ENCODE data around the gene SUN2.

The SUN2 gene

DNA sequence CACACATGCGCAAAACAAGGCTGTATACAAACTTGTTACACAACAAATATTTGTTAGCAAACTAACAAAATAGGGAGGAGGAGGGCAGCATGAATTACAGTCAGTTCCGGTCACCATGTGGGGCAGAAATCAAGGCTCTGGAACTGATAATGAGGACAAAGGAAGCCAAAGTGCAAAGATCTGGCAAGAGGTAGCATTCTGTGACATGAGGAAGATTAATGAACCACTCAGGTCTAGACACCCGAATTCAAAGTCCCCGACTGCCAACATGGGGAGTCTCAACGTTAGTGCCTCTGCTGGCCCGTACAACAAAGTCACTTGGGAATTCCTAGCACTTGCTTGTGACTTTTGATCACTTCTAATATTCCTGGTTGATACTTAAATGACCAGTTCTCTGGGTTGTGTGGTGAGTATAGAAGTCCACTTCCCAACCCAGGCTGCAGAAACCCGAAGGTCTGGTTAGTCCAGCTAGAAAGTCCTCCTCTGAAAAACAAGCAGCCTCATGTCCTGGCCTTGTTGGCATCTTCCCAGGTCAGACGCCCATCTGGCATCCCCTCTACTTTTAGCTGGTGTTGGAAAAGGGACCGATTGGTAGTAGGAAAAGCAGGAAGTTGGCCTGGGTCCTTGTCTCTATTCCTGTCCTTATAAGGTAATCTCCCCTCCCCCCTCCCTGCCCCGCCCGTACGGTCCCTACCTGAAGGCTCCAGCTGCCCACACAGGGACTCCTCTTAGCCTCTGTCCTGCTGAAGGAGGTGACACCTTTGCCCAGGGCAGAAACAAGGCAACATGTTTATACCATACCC is 1.6 kb downstream of the SUN2 start:
- no peak for DNase-seq

DNA sequence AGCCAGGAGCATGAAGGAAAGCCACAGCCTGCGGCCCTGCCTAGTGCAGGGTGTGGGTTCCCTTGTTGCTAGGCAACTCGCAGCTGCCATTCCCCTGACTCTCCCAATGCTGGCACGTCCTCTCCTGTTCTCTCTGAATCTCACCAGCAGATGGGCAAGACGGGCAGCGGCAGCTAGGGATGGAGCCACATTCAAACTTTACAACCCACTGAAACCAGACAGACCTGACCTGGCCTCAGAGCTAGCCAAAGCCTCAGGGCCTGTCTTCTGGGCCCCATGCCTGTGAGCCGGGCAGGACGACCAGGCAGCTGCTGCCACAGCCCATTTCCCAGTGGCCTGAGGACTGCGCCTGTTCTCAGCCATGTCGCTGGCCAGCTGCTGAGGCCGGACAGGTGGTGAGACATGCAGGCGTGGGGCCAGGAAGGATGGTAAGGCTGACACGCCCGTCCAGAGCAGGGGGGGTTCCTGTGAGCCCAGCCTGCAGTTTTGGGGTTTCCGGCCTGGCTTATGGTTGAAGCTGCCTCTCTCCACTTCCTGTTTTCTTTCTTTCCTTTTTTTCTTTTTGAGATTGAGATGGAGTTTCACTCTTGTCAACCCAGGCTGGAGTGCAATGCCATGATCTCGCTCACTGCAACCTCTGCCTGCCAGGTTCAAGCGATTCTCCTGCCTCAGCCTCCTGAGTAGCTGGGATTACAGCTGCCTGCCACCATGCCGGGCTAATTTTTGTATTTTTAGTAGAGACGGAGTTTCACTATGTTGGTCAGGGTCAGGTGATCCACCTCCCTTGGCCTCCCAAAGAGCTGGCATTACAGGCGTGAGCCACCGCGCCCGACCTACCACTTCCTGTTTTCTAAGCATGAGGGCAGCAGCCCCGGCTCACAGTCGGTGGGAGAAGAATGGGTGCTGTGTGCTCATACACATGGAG is 4.1 kb downstream of the SUN2 start:
- DNase-seq, result no peak

- DNase-seq, result no peak
Observed at GRCh38 chr22:38751066-38751421, 4.8 kb downstream of the SUN2 start.

DNA sequence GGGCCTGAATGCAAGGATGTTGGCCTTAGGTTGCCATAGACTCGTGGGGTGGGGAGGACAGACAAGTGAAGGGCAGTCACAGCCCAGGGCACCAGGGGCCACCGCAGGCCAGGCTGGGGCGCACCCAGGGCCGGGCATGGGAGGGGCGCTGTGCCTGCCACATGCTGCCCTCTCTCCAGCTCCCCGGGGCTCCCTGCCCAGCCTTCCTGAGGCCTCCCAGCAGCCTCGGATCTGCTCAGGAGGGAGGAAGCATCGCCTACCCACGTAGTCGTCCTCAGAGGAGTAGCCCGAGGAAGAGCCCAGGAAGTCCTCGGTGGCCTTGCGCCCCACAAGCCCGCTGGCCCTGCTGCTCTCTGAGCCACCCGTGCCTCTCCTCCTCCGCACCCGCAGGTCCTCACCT is 5.2 kb downstream of the SUN2 start:
- no peak for DNase-seq

GRCh38 chr22:38750104-38750503 is 5.7 kb downstream of the SUN2 start:
- DNase-seq, result no peak

GRCh38 chr22:38748487-38749136 is 7.2 kb downstream of the SUN2 start:
- DNase-seq, result no peak

DNA sequence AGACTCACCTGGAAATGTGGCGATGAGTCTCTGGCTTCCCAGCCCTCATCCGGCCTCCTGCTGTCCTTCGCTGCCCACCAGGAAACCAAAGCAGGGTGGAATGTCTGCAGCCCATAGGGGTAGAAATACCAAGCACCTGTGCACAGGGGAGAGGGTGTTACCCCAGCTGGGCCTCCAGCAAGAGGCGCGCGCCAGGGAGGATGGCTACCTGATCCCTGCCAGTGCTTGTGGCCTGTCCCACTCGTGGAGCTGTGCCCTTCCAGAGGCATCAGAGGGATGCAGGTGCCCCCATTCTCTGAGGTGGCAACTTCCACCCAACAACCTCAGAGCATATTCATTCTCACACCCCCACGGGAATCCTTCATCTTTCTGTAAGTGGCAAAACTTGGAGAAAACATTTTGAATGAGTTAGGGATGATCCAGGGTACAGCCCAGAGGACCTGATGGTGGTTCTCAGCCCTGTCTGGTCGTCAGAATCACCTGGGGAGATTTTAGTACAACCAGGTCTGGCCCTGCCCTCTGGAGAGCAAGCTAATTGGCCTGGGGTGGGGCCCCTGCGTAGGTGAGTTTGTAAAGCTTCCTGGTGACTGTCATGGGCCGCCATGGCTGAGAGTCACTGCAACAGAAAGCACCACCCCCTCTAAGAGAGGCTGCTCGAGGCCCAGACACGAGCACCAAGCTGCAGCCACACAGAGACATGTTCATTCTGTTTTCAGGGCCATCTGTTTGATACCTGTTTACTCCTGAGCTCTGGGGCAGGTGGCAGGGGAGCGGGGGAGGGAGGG is 9.9 kb downstream of the SUN2 start:
- DNase-seq, result no peak

DNA sequence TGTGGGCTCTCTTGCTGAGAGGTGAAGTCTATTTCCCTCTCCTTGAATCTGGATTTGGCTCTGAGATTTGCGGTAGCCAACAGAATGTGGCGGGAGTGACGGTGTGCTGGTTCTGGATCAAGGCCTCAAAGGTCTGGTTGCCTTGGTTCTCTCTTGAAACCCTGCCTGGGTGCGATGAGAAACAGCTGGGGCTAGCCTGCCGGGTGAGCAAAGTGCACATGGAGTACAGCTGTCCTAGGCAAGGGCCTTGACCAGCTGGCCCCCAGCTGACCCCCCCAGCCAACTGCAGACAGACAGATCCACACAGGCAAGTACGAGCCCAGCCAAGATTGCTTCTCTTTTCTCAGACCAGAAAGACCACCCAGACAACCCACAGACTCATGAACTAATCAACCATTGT is 10.8 kb downstream of the SUN2 start:
- DNase-seq, result no peak

- no peak for DNase-seq
Observed at GRCh38 chr22:38742176-38742942, 13.4 kb downstream of the SUN2 start.

- no peak for DNase-seq
Observed at GRCh38 chr22:38741576-38741975, 14.2 kb downstream of the SUN2 start.

DNA sequence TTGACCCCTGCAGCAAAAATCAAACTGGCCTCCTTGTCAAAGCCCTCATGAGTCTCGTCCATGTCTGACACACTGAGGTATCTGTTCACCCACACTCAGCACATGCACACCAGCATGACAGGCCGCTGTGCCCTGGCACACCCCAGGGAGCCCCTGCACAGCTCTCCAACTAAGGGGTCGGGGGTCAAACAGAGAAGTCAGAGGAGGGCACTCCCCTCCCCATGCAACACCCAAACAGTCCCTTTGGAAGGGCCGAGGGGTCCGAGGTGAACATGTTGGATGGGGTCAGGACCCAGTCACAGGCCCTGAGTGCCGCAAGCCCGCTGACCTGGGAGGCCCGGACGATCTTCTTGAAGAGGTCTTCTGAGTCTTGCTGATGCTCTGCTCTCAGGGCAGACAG is 14.6 kb downstream of the SUN2 start:
- DNase-seq, result no peak

DNA sequence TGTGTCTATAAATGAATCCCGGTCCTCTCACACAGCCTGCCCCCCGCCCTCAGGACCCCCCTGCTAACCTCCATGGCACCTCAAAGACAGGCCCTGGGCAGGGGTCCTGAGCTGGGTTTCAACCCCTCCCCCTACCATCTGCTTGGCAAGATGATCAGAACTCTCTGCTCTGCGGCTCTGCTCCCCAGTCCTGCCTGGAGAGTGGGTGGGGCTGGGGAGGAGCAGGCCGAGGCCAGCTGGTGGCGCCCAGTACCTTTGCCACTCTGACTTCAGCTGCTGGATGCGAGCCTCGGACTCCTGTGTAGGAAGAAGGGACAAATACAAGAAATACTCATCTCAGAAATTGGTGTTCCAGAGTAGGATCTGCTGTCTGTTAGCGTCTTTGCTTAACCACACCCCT is 15.0 kb downstream of the SUN2 start:
- DNase-seq, result no peak

- no peak for DNase-seq
Observed at GRCh38 chr22:38740116-38740723, 15.6 kb downstream of the SUN2 start.

DNA sequence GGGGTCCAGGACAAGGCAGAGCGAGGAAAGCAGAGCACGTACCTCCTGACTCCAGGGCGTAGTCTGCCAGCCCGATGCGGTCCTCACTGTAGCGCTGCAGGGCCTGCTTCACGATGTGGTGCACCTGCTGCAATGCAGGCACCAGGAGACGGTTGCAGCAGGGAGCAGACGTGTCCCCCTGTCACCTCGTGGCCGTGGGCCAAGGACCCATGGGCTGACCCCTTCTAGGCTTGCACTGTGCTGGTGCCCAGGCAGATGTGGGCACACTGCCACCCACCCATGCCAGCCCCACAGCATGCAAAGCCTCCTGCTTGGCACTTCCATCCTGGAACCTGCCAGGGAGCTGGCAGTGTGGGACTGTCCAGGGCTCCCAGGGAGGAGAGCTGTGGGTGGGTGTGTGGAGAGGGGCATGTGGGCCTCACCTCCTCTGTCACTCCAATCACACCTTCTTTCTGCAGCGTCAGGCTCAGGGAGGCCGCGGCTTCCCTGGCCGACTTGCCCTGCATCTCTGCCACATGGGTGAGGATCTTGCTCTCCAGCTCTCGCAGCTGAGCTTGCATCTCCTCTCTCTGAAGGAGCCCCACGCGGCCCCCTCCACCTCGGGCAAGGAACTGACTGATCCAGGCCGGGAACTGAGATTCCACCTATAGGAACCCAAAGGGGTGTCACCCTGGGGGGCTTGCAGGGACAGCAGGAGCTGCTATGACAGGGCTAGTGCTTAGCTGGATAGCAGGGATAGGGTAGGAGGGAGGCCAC is 16.3 kb downstream of the SUN2 start:
- DNase-seq, result no peak

GRCh38 chr22:38738475-38739070 is 17.2 kb downstream of the SUN2 start:
- DNase-seq, result no peak

GRCh38 chr22:38737302-38738060 is 18.3 kb downstream of the SUN2 start:
- no peak for DNase-seq

GRCh38 chr22:38736257-38736570 is 19.6 kb downstream of the SUN2 start:
- DNase-seq, result no peak

GRCh38 chr22:38735465-38736256 is 20.1 kb downstream of the SUN2 start:
- DNase-seq, result no peak

DNA sequence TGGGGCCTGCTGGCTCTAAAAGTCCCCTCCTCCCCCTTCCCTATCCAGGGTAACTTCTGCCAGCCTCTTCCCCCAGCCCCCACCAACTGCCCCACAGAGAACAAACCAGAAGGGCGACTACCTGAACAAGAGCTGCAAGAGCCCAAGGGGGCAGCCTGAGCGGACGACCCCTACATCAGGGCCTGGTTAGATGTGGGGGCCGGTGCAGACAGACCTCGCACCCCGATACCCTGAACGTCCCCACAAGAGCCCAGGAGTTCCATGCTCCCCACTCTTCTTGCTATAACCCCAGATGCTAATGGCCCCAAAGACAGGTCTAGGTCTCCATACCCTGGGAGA is 20.7 kb downstream of the SUN2 start:
- DNase-seq, result no peak

Data from NCI-H1048 (cell line).